PFSK-1 (cell line): ENCODE results near the gene MYH7B.

Experiments
- FOXP2 ChIP-seq: optimal IDR thresholded peaks from 2 replicates; pipeline ENCODE3; 2011; ENCODE audit warnings: borderline replicate concordance, control low read depth, inconsistent platforms; ENCODE audit not compliant: insufficient read depth; ENCODE audit errors: extremely low read length, extremely low read depth
- POLR2AphosphoS5 ChIP-seq: IDR thresholded peaks from 2 replicates; pipeline ENCODE4 v1.6.1; 2012; ENCODE audit warnings: low read depth, mild to moderate bottlenecking, control low read depth, low read length, moderate library complexity
- SIN3A ChIP-seq: IDR thresholded peaks from 2 replicates; pipeline ENCODE4 v1.6.1; 2012; ENCODE audit warnings: mild to moderate bottlenecking, low read length, moderate library complexity, borderline replicate concordance; ENCODE audit not compliant: insufficient read depth
- TAF1 ChIP-seq: IDR thresholded peaks from 2 replicates; pipeline ENCODE4 v1.6.1; 2012; ENCODE audit warnings: low read length, control low read depth, borderline replicate concordance; ENCODE audit not compliant: insufficient read depth
- TF ChIP-seq, protein P1 (sequence below), 2 experiments: IDR thresholded peaks; 2 replicates each; pipeline versions ENCODE4 v1.6.1 to v1.8.0; 2011 to 2012; ENCODE audit warnings: low read depth in 2 of 2, low read length in 2 of 2, control low read depth in 1 of 2, inconsistent platforms in 1 of 2, mild to moderate bottlenecking in 1 of 2, moderate library complexity in 1 of 2; ENCODE audit not compliant: insufficient read depth in 1 of 2

MYH7B gene

DNA sequence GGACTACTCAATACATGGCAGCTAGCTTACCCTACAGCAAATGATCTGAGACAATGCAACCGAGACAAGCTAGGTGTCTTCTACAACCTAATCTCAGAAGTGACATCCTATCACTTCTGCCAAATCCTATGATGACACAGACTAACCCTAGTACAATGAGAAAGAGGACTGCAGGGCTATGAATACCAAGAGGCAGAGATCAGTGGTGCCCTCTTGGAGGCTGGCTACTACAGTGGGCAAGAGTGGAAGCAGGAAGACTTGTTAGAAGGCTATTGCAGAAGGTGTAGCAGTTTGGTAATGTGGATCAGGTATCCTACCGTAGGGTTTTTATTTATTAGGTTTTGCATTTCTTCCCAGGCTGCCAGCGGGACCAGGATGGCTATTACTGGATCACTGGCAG lies 30.3 kb upstream of the MYH7B start:
- TF ChIP-seq, protein P1, sequence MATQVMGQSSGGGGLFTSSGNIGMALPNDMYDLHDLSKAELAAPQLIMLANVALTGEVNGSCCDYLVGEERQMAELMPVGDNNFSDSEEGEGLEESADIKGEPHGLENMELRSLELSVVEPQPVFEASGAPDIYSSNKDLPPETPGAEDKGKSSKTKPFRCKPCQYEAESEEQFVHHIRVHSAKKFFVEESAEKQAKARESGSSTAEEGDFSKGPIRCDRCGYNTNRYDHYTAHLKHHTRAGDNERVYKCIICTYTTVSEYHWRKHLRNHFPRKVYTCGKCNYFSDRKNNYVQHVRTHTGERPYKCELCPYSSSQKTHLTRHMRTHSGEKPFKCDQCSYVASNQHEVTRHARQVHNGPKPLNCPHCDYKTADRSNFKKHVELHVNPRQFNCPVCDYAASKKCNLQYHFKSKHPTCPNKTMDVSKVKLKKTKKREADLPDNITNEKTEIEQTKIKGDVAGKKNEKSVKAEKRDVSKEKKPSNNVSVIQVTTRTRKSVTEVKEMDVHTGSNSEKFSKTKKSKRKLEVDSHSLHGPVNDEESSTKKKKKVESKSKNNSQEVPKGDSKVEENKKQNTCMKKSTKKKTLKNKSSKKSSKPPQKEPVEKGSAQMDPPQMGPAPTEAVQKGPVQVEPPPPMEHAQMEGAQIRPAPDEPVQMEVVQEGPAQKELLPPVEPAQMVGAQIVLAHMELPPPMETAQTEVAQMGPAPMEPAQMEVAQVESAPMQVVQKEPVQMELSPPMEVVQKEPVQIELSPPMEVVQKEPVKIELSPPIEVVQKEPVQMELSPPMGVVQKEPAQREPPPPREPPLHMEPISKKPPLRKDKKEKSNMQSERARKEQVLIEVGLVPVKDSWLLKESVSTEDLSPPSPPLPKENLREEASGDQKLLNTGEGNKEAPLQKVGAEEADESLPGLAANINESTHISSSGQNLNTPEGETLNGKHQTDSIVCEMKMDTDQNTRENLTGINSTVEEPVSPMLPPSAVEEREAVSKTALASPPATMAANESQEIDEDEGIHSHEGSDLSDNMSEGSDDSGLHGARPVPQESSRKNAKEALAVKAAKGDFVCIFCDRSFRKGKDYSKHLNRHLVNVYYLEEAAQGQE (IDR thresholded peaks at IDR 0.05; ENCODE audit: insufficient read depth in 1 of 2, low read depth in 2 of 2, low read length in 2 of 2): no peak
- TF ChIP-seq FOXP2 (no peak), POLR2AphosphoS5 (no peak), SIN3A (no peak), TAF1 (no peak)

DNA sequence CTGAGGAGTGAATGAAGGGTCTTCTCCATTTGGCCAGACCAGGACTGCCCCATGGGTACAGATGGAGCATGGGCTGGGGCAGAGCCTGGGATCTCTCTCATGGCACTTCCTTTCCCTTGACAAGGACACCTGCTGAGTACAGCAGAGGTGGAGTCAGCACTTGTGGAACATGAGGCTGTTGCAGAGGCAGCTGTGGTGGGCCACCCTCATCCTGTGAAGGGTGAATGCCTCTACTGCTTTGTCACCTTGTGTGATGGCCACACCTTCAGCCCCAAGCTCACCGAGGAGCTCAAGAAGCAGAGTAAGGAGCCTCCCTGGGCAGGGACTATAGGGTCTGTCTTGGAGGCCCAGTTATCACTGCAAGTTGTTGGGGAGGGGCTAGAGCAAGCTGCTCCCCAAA lies 29.7 kb upstream of the MYH7B start:
- TF ChIP-seq TAF1 (no peak), POLR2AphosphoS5 (no peak), SIN3A (no peak), FOXP2 (no peak)
- TF ChIP-seq, protein P1 (IDR thresholded peaks at IDR 0.05; ENCODE audit: insufficient read depth in 1 of 2, low read depth in 2 of 2, low read length in 2 of 2): no peak

DNA sequence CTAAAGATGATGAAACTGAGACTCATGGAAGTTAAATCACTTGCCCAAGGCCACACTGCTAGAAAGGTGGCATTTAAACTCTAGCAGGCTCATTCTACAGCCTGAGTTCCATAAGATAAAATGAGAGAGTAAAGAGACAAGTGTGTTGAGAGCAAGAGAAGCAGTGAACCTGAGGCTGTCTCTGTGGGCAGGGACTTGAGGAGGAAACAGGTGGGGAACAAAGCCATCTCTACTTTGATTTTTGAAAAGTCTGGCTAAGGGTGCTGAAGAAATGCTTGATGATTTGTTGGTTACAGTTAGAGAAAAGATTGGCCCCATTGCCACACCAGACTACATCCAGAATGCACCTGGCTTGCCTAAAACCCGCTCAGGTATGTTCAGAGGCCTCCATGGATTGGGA lies 29.1 kb upstream of the MYH7B start:
- TF ChIP-seq POLR2AphosphoS5 (no peak), FOXP2 (no peak)

DNA sequence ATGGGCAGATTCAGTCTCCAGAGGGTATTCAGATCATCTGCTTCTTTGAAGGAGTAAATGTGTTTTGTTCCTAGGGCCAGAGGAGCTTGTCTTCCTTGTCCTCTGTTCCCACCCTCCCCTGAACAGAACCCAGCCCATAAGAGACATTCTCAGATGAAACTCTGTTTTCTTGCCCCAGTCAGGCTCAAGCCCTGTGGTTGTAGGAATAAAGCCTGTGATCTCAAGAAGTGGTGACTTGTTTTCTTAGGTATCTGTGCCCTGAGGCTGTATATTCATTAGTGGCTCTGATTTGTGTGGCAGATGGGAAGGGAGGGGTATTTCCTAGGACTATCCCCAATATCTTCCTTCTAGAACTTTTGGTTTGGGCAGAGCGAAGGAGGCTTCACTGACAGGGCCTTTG lies 27.9 kb upstream of the MYH7B start:
- TF ChIP-seq POLR2AphosphoS5 (no peak), SIN3A (no peak), FOXP2 (no peak), TAF1 (no peak)
- TF ChIP-seq, protein P1 (IDR thresholded peaks at IDR 0.05; ENCODE audit: insufficient read depth in 1 of 2, low read depth in 2 of 2, low read length in 2 of 2): no peak

DNA sequence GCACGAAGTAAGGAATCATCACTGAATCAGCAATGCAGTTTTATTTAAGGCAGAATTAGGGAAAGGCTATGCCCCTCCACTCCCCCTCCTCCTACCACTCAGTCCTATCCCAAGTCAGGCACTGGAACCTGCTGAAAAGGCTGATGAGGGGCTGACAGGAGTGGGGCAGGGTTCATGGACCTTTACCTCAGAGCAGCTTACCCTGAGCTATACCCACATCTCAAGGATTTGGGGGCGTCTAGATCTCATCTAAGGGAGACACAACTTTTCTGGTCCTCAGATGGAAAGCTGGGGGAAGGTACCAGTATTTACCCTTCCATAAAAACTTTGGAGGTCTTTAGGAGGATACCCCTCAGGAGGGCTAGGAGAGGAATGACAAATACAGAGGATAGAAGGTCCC lies 27.3 kb upstream of the MYH7B start:
- TF ChIP-seq POLR2AphosphoS5 (no peak), SIN3A (no peak)

DNA sequence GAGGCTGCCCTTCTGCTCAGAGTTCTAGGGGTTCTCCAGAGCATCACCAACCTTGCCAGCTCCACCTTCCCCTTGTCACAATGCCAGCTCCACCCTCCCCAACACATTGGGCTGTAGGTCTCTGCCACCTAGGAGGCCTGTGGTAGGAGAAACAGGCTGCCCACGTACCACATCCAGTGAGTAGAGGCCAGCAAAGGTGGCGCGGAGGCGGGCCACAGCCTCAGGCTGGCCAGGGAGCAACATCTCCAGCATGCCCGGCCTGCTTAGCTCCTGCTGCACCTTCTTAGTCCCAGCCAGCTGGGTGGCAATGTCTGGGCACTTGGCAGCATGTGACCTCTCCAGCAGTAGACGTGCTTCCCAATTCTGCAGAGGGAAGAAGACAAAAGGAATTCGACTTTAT lies 23.9 kb upstream of the MYH7B start:
- TF ChIP-seq, protein P1 (IDR thresholded peaks at IDR 0.05; ENCODE audit: insufficient read depth in 1 of 2, low read depth in 2 of 2, low read length in 2 of 2): no peak
- no peak for TF ChIP-seq POLR2AphosphoS5
